Smooth muscle cell of the brain vasculature (primary cell): Measurements from ENCODE around the gene NPBWR2.

Experiments used
- DNase-seq: peaks from one replicate; pipeline ENCODE4 v3.0.0-alpha.2; 2012; ENCODE audit warnings: low read depth, low spot score

The NPBWR2 gene

GRCh38 chr20:64072498-64073063 is 34.8 kb downstream of the NPBWR2 start:
- no peak for DNase-seq

GRCh38 chr20:64071341-64072332 is 35.7 kb downstream of the NPBWR2 start:
- no peak for DNase-seq

GRCh38 chr20:64070244-64070993 is 36.9 kb downstream of the NPBWR2 start:
- DNase-seq, result no peak

GRCh38 chr20:64069614-64070243 is 37.6 kb downstream of the NPBWR2 start:
- no peak for DNase-seq

DNA sequence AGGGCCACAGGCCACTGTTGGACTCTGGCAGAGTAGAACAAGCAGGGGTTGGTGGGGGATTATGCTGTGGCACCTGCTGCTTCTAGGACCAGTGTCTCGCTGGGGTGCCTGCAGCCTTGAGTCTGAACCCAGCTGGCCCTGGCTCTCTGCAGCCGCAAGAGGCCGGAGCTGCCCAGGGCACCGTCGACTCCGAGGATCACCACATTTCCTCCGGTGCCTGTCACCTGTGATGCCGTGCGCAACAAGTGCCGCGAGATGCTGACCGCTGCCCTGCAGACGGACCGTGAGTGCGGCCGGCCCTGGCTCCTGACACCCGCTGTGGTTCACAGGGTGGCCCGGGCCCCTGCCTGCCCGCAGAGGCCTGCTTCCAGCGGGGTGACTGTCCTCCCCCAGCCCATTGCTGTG is 38.2 kb downstream of the NPBWR2 start:
- DNase-seq, result no peak

DNA sequence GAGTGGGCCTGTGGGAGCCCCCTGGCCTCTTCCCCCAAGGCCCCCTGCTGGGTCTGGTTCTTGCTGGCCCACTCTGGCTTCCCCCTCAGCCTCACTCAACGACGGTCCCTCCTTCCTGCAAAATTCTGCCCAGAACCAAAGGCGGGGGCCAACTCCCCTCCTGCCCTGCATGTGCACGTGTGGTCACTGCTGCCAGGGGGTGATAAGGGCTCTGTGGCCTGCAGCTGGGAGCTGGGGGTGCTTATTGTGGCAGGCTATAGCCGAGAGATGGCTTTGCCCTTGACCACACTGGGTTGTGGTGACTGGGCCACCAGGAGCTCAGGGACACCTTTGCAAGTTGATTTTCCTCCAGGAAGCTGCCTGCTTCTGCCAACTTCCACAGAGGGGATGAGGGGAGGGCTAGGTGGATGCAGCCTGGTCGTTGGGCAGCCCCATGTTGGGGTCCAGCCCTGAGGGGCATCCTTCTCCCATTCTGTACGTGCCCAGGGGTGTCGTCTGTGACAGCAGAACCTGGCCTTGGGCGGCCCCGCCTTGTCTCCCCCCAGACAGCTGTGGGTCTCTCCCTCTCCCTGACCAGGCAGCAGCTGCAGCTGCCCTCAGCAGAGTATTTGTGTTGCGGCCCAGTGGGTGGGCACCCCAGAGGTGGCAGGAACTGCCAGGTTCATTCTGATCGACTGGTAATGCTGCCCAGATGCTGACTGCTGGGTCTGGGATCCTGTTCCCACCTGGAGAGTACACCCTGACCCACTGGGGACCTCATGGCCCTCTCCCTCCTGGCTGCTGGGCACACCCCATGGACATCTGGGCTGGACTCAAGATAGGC is 38.8 kb downstream of the NPBWR2 start:
- DNase-seq, result no peak

GRCh38 chr20:64067733-64068307 is 39.5 kb downstream of the NPBWR2 start:
- DNase-seq, result no peak

- DNase-seq, result no peak
Measured at GRCh38 chr20:64067005-64067632, 40.2 kb downstream of the NPBWR2 start.

DNA sequence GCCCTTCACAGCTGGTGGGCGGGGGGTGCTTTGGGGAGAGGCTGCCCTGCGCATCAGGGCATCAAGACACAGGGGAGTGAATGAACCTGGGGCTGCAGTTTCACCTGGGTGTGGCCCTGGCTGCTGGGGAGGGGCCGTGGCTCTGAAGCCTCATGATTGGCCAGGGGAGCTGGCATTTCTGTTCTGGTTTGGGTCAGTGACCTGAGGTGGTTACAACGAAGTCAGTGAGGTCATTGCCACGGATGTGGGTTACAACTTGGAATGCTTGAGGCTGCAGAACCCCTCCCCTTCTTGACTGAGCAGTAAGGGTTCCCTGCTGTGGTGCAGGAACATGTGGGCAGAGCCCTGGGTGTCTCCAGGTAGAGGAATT is 41.4 kb downstream of the NPBWR2 start:
- DNase-seq, result no peak

GRCh38 chr20:64065062-64065973 is 42.0 kb downstream of the NPBWR2 start:
- DNase-seq, result no peak

DNA sequence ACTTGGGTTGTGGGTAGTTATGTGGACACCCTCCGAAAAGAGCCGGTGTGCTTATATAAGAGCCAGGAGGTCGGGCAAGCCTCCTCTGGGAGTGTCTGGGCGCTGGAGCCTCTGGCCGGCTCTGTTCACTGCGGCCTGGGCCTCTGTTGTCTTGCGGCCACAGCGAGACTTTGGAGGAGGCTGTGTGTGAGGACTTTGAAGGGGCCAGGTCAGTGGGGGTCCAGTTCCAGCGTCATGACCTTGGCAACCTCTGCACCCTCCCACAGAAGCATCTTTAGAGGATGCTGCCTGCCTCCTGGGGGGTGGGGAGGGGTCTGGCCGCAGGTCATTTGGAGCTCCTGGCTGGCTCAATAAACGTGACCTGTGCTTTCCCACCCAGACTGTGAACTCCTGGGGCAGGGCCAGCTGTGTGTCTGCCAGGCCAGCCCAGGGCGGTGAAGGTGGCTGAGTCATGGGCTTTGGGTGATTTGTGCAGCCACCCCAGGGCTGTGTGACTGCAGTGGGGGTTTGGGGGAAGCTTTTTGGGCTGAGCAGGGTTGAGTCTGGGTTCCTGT is 43.1 kb downstream of the NPBWR2 start:
- no peak for DNase-seq

- DNase-seq, result no peak
Measured at GRCh38 chr20:64063389-64064144, 43.8 kb downstream of the NPBWR2 start.

DNA sequence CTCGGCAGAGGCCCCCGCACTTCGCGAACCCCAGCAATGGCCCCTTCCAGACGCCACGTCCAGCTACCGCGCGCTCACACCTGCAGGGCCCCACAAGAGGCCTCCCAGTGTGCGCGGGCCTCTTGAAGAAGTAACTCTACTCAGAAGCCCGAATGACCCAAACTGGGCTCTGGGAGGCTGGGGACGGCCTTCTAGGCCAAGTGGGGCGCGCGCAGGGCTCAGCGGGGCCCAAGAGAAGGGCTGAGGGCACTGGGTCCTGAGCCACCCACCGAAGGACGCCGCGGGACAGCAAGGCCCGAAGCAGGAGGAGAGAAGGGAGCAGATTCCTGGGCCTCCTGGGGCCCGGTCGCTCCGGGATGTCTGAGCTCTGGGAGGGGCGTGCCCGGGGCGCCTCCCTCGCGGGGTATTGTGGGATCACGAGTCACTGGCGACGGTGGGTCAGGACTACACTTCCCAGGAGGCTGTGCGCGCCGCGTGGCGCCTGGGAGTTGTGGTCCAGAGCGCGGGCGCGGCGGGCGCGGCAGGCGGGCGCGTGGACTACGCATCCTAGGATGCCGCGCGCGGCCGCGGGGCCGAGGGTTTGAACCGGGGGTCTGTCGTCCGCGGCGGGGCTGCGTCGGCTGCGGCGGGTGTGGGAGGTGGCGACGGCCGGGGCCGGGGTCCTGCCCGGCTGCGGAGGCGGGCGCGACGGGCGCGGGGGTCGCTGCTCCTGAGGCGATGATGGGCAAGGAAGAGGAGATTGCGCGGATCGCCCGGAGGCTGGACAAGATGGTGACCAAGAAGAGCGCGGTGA is 44.6 kb downstream of the NPBWR2 start, which contains the start of gene TCEA2:
TSS of gene TCEA2 (plus strand) at position 603 of the 793 bp plus-strand sequence. CDS start at position 718, 115 bp downstream.
- peak; percentile 78 for DNase-seq

DNA sequence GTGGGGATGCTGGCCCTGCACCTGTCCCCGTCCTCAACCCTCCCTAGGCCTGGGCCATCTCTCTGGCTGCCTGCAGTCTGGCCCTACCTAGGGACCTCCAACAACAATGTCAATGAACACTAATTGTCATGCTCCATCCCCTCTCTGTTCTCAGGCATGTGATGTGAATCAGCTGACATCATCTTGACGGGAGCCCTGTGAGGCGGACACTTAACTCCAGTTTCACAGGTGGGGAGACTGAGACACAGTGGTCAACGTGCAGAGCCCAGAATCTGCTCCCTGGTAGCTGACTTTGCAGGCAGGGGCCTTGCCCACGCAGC is 45.1 kb downstream of the NPBWR2 start:
- no peak for DNase-seq

- no peak for DNase-seq
Measured at GRCh38 chr20:64058536-64058935, 48.8 kb downstream of the NPBWR2 start.

GRCh38 chr20:64057628-64058498 is 49.5 kb downstream of the NPBWR2 start:
- DNase-seq, result no peak
